Measurements from ENCODE around the gene JMJD7. TPM values are rescaled to one million over a fixed set of nuclear protein-coding genes. Genes with fewer than 3 reads are reported as not detected.

The JMJD7 gene
- total RNA-seq, 4 donors from 2014 or later: 9.1 to 61.1 (median 13.1) TPM

DNA sequence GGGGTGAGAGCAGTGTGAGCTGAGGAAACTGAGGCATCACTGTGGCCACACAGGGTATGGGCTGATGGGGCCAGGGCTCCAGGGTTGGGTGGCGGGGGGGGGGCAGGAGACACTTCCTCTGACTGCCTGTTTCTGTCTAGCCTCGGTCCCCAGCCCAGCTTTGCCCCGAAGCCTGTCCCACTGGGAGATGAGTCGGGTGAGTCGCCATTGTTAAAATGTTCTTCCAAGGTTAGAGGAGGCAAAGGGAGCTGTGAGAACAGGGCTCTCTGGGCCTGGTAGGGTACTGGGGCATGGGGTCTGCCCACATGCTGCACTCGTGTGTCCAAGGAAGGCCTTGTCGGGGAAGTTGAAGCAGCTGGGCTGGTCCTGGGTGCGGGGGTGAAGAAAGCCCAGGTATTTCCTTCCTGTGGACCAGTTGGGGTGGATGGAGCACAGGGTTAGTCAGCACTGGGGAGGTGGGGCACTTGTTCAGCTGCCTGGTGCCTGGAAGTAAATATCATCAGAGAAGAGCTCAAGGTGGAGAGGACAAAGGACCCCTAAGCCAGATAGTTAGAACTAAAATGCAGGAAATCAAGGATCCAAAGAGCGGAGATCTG is 8.3 kb upstream of the JMJD7 start:
- H3K4me3 ChIP-seq: no peak overlapping the region
- H3K9me3 ChIP-seq: no peaks in the 10 kb centered on the region
- H3K27me3 ChIP-seq: no peaks in the 10 kb centered on the region
- no peak overlapping the region for H3K27ac ChIP-seq
- no peak for TF ChIP-seq POLR2A (IDR thresholded peaks at IDR 0.05)
- TF ChIP-seq, protein P1, sequence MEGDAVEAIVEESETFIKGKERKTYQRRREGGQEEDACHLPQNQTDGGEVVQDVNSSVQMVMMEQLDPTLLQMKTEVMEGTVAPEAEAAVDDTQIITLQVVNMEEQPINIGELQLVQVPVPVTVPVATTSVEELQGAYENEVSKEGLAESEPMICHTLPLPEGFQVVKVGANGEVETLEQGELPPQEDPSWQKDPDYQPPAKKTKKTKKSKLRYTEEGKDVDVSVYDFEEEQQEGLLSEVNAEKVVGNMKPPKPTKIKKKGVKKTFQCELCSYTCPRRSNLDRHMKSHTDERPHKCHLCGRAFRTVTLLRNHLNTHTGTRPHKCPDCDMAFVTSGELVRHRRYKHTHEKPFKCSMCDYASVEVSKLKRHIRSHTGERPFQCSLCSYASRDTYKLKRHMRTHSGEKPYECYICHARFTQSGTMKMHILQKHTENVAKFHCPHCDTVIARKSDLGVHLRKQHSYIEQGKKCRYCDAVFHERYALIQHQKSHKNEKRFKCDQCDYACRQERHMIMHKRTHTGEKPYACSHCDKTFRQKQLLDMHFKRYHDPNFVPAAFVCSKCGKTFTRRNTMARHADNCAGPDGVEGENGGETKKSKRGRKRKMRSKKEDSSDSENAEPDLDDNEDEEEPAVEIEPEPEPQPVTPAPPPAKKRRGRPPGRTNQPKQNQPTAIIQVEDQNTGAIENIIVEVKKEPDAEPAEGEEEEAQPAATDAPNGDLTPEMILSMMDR (IDR thresholded peaks at IDR 0.05): no peak
- no peaks in the 10 kb centered on the region for H3K4me1 ChIP-seq
- peaks cover 0 to 94% (median 0%) of the 10 kb centered on the region in 3 donors for H3K36me3 ChIP-seq
- DNase-seq: no peak

GRCh38 chr15:41820791-41821423 is 7.0 kb upstream of the JMJD7 start:
- Histone ChIP-seq H3K4me1 (no peaks in the 10 kb centered on the region), H3K36me3 (peaks cover 0 to 87% (median 0%) of the 10 kb centered on the region in 3 donors), H3K4me3 (no peak overlapping the region), H3K27me3 (no peaks in the 10 kb centered on the region), H3K27ac (peak overlapping the region in 1 of 4 donors; percentile 18), H3K9me3 (no peaks in the 10 kb centered on the region)
- TF ChIP-seq, protein P1 (IDR thresholded peaks at IDR 0.05): no peak
- no peak for TF ChIP-seq POLR2A (IDR thresholded peaks at IDR 0.05)
- peak in 2 of 3 donors; percentile 74 to 78 for DNase-seq

- no peaks in the 10 kb centered on the region for H3K27me3 ChIP-seq
- no peaks in the 10 kb centered on the region for H3K4me1 ChIP-seq
- no peak overlapping the region for H3K27ac ChIP-seq
- H3K9me3 ChIP-seq: no peaks in the 10 kb centered on the region
- H3K36me3 ChIP-seq: peaks cover 0 to 78% (median 0%) of the 10 kb centered on the region in 3 donors
- DNase-seq: no peak
- TF ChIP-seq, protein P1 (IDR thresholded peaks at IDR 0.05): no peak
- TF ChIP-seq POLR2A (IDR thresholded peaks at IDR 0.05): no peak
- no peak overlapping the region for H3K4me3 ChIP-seq
Measured at GRCh38 chr15:41821831-41822230, 6.1 kb upstream of the JMJD7 start.

DNA sequence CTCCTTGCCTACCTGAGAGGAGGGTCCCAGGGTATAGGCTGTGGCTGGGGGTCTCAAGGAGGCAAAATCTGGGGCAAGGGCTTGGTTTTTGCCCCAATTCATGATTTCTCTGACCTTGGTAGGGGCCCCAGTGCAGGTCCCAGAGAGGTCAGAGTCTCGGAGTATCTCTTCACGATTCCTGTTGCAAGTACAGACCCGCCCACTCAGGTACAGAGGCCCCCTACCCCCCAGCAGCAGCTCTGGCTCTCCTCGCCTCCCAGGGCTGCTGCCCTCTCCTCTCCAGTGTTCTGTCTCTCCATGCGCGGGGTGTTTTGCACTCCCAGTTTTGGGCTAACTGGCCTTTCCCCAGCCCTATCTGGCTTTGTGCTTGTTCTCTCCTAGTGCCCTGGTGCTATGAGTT is 5.4 kb upstream of the JMJD7 start:
- no peak overlapping the region for H3K4me3 ChIP-seq
- H3K36me3 ChIP-seq: peaks cover 0 to 72% (median 0%) of the 10 kb centered on the region in 3 donors
- no peak overlapping the region for H3K27ac ChIP-seq
- no peak for DNase-seq
- H3K4me1 ChIP-seq: peaks cover 0 to 3% (median 1%) of the 10 kb centered on the region in 4 donors
- TF ChIP-seq, protein P1 (IDR thresholded peaks at IDR 0.05): no peak
- TF ChIP-seq POLR2A (IDR thresholded peaks at IDR 0.05): no peak
- no peaks in the 10 kb centered on the region for H3K27me3 ChIP-seq
- H3K9me3 ChIP-seq: no peaks in the 10 kb centered on the region

DNA sequence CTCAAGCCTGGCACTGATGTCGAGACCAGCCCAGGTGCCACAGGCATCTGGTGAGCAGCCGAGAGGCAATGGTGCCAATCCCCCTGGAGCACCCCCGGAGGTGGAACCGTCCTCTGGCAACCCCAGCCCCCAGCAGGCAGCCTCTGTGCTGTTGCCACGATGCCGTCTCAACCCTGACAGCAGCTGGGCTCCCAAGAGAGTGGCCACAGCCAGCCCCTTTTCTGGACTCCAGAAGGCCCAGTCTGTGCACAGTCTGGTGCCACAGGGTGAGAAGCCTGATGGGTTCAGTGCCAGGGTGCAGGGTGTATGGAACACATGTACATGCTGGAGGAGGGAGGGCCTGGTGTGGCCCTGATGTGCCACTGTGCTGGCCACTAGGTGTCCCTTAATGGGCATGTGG is 4.9 kb upstream of the JMJD7 start:
- Histone ChIP-seq H3K36me3 (peaks cover 0 to 67% (median 0%) of the 10 kb centered on the region in 3 donors), H3K4me3 (no peak overlapping the region), H3K4me1 (peaks cover 0 to 4% (median 2%) of the 10 kb centered on the region in 4 donors), H3K9me3 (no peaks in the 10 kb centered on the region), H3K27me3 (no peaks in the 10 kb centered on the region), H3K27ac (no peak overlapping the region)
- DNase-seq: no peak
- TF ChIP-seq, protein P1 (IDR thresholded peaks at IDR 0.05): no peak
- no peak for TF ChIP-seq POLR2A (IDR thresholded peaks at IDR 0.05)

All from Peyer's patch (tissue), 4 donors.